Glomerular endothelial cell (primary cell): ENCODE data around the gene KLHL33. TPM values are rescaled to one million over a fixed set of nuclear protein-coding genes. Genes with fewer than 3 reads are reported as not detected.

Source experiments
- DNase-seq: peaks from one replicate; pipeline ENCODE4 v3.0.0-alpha.2; 2011; ENCODE audit warnings: low read depth, low spot score; ENCODE audit errors: extremely low read depth
- total RNA-seq: library from RNA; depleted of rRNA; stranded (reverse); fragments of >200 nt; gene quantifications from 2 replicates; pipeline ENCODE4 v1.2.3, GENCODE V29; 2015

The KLHL33 gene
- total RNA-seq, 1 donor from 2014 or later: not detected

DNA sequence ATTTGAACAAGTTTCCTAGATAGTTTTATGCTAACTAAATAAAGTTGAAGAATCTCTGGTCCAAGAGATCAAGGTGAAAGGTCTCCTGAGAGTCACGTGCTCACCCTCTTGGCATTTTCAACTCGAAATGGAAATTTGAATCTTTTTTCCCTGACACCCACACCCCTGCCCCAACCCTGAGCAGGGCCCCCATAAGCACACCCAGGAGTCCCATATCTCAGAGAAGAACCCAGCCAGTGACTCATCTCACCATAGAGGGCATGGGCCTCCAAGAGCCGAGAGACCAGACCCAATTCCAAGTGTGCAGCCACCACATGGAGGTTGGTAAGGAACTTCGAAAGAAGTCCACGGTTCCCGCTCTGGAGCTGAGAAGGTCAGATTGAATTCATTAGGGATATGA, 55.3 kb downstream of the KLHL33 start:
- no peak for DNase-seq

DNA sequence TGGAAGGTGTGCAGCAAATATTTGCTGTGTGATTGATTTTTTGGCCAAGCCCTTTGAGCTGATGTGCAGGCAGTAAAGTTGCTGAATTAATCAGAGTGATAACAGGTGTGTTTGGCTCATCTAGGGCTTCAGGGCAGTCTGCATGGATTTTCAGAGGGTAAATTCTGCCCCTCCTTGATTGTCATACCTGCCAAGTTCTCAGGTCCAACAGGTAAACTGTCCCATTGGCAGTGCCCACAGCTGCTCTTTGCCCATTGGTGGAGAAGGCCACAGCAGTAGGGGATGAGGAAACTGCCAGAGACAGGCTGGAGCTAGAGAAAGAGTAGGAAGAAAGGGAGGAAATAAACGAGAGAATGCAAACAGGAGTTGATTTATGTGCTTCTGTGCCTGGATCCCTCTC, 56.2 kb downstream of the KLHL33 start:
- DNase-seq: no peak

DNA sequence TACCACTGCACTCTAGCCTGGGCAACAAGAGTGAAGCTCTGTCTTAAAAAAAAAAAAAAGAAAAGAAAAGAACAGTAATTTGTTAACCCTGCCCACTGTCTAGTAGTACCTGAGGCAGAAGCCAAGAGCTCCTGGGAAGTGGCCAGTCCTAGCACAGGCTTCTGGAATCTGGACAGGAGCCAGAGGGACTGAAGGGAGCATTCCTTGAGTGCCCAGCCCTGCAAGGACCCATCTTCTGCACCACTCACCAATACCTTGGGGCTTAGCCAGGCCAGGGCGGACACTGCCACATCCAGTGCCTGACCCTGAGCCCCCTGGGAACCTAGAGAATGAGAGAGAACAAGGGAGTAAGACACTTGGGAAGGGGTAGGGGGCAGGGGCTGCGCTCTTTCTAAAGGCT, 58.8 kb downstream of the KLHL33 start:
- DNase-seq: no peak

DNA sequence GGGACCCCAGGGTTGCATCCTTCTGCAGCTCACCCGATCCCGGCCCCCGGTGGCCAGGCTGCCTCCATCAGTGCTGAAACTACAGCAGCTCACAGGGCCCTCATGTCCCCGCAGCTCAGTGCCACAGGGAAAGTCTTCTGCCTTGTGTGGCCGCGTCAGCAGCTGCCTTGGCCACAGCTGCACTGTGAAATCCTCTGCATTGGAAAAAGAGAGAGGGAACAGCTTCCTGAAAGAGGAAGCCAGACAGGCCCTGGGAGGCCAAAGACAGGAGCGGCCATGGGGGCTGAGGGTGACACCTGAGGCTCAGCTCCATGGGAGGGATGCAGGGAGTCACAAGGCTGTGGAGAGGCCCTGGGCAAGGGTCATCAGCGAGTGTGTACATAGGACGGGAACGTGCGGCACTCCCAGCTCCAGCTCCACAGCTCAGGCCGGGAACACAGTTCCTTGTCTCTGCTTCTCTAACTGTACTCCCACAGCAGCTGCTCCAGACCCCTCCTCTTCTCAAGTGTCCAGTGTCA, 59.8 kb downstream of the KLHL33 start:
- no peak for DNase-seq

Other genes with a start within 250 kb of the KLHL33 start
- gene OR11G2, start 245.3 kb downstream of the KLHL33 start, total RNA-seq: not detected in 2 replicates
- gene OR11H6, start 212.5 kb downstream of the KLHL33 start, total RNA-seq: not detected in 2 replicates
- gene OR11H7, start 207.2 kb downstream of the KLHL33 start, total RNA-seq: not detected in 2 replicates
- not detected in 2 replicates for gene OR11H4, start 196.9 kb downstream of the KLHL33 start, total RNA-seq
- gene TTC5, start 130.2 kb downstream of the KLHL33 start, total RNA-seq: 10.7 and 10.8 TPM in 2 replicates
- 20.7 and 28.0 TPM in 2 replicates for gene CCNB1IP1, start 102.9 kb downstream of the KLHL33 start, total RNA-seq
- 9.9 and 12.3 TPM in 2 replicates for gene PARP2, start 92.5 kb downstream of the KLHL33 start, total RNA-seq
- 16.7 and 22.7 TPM in 2 replicates for gene TEP1, start 22.7 kb downstream of the KLHL33 start, total RNA-seq
- 56.8 and 84.3 TPM in 2 replicates for gene OSGEP, start 18.6 kb upstream of the KLHL33 start, total RNA-seq
- 152 and 255 TPM in 2 replicates for gene APEX1, start 19.1 kb upstream of the KLHL33 start, total RNA-seq
- 14.8 and 20.9 TPM in 2 replicates for gene PIP4P1, start 25.3 kb upstream of the KLHL33 start, total RNA-seq
- gene PNP, start 33.2 kb upstream of the KLHL33 start, total RNA-seq: 131 and 170 TPM in 2 replicates
- gene RNASE10, start 69.4 kb upstream of the KLHL33 start, total RNA-seq: 1.2 TPM in 1 of 2 replicates, not detected in the other
- not detected in 2 replicates for gene RNASE9, start 124.9 kb upstream of the KLHL33 start, total RNA-seq
- gene RNASE11, start 151.8 kb upstream of the KLHL33 start, total RNA-seq: not detected in 2 replicates
- not detected in 2 replicates for gene RNASE12, start 155.2 kb upstream of the KLHL33 start, total RNA-seq
- not detected in 2 replicates for gene OR6S1, start 205.5 kb upstream of the KLHL33 start, total RNA-seq
- gene RNASE4, start 248.4 kb upstream of the KLHL33 start, total RNA-seq: 4.0 and 7.8 TPM in 2 replicates